Retinal pigment epithelial cell (primary cell): ENCODE results near the gene ANTXRL.

Experiments
- DNase-seq: peaks from one replicate; pipeline ENCODE4 v3.0.0-alpha.2; 2010; ENCODE audit warnings: low read depth
- H3K4me3 ChIP-seq: 2 replicates; pipeline ENCODE4 v1.5.1; 2011; ENCODE audit warnings: mild to moderate bottlenecking, low read length, control low read depth, moderate library complexity
- TF ChIP-seq, protein P1 (sequence below): conservative IDR thresholded peaks from 2 replicates; pipeline ENCODE4 v1.5.1; 2011; ENCODE audit warnings: low read depth, low read length, control low read depth, inconsistent platforms

Gene ANTXRL

GRCh38 chr10:46307281-46308112 is 20.7 kb downstream of the ANTXRL start:
- no peak for DNase-seq
- no peak overlapping the region for H3K4me3 ChIP-seq
- TF ChIP-seq, protein P1, sequence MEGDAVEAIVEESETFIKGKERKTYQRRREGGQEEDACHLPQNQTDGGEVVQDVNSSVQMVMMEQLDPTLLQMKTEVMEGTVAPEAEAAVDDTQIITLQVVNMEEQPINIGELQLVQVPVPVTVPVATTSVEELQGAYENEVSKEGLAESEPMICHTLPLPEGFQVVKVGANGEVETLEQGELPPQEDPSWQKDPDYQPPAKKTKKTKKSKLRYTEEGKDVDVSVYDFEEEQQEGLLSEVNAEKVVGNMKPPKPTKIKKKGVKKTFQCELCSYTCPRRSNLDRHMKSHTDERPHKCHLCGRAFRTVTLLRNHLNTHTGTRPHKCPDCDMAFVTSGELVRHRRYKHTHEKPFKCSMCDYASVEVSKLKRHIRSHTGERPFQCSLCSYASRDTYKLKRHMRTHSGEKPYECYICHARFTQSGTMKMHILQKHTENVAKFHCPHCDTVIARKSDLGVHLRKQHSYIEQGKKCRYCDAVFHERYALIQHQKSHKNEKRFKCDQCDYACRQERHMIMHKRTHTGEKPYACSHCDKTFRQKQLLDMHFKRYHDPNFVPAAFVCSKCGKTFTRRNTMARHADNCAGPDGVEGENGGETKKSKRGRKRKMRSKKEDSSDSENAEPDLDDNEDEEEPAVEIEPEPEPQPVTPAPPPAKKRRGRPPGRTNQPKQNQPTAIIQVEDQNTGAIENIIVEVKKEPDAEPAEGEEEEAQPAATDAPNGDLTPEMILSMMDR, result no peak

GRCh38 chr10:46308113-46308415 is 21.3 kb downstream of the ANTXRL start:
- TF ChIP-seq, protein P1, result no peak
- H3K4me3 ChIP-seq, result no peak overlapping the region
- DNase-seq, result no peak

DNA sequence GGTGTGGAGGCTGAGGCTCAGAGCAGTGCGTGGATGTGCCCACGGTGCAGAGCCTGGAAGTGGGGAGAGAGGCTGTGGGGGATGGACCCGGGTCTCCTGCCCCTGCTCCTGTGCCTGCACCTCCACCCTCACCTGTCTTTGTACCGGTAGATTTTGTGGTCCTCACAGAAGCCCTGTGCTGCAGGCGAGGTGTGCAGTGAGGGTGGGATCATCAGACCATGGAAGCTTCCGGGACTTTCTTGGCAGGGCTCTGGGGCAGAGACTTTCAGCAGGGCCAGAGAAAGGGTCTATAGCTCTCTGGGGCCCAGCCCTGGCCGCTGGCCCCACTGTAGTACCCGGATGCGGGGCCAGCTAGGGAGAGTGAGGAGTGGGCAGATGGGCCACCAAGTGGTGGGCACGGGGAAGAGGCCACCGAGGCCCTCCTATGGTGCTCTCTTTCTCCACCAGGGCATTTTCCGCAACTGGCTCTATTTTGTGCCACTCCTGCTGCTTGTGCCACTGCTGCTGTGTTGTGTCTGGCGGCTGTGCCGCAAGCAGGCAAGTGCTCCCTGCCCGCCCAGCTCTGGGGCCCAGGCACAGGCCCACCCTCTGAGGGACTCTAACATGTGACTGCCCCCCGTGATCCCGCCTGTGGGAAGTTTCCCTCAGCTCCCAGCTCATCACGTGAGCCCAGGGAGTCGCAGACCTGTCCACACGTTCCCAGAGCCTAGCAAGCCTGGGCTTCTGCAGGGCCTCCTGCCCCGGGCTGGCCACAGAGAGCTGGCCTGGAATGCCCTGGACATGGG is 22.1 kb downstream of the ANTXRL start:
- TF ChIP-seq, protein P1, result peak; percentile 6
- DNase-seq, result peak; percentile 39
- no peak overlapping the region for H3K4me3 ChIP-seq

- no peak overlapping the region for H3K4me3 ChIP-seq
- TF ChIP-seq, protein P1, result no peak
- no peak for DNase-seq
These were observed 22.8 kb downstream of the ANTXRL start for GRCh38 chr10:46309511-46310142.

GRCh38 chr10:46310143-46310514 is 23.3 kb downstream of the ANTXRL start:
- DNase-seq, result no peak
- TF ChIP-seq, protein P1, result no peak
- no peak overlapping the region for H3K4me3 ChIP-seq

DNA sequence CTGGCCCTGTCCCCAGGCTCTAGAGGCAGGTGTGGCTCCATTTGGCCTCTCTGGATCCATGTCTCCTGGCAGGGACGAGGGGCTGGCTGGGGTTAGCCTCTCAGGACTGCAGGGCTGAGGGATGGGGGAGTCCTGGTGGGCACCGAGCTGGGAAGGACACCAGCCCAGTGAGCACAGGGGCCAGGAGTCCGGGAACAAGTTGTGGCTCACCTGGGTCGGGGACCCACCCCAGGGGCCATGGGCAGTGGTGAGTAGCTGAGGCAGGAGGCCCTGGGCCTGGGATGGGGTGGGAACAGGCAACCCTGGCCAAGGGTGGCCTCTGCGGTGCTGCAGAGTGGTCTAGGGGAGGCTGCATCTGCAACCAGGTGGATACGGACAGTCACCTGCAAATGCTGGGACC is 24.1 kb downstream of the ANTXRL start:
- DNase-seq, result no peak
- TF ChIP-seq, protein P1, result no peak
- no peak overlapping the region for H3K4me3 ChIP-seq
